Hepatocyte (in vitro differentiated cells): ENCODE measurements around the gene SBF2. TPM values are rescaled to one million over a fixed set of nuclear protein-coding genes. Genes with fewer than 3 reads are reported as not detected.

Experiments
- DNase-seq: peaks from one replicate; pipeline ENCODE4 v3.0.0-alpha.2; 2016; ENCODE audit warnings: low spot score
- H2AFZ ChIP-seq: fragments of 200-600 bp; sonication (generic); 2 replicates; pipeline ENCODE4 v1.6.0; 2016; ENCODE audit warnings: antibody characterized with exemption, mild to moderate bottlenecking
- H3K27ac ChIP-seq: fragments of 200-600 bp; sonication (generic); 2 replicates; pipeline ENCODE4 v1.5.1; 2016; ENCODE audit warnings: mild to moderate bottlenecking
- H3K27me3 ChIP-seq: fragments of 200-600 bp; sonication (generic); 2 replicates; pipeline ENCODE4 v1.6.1; 2016
- H3K36me3 ChIP-seq: fragments of 200-600 bp; sonication (generic); replicated peaks from 2 replicates; pipeline ENCODE4 v1.5.1; 2016; ENCODE audit warnings: low read depth; ENCODE audit not compliant: insufficient read depth
- H3K4me1 ChIP-seq: fragments of 200-600 bp; sonication (generic); 2 replicates; pipeline ENCODE4 v1.5.1; 2016; ENCODE audit warnings: mild to moderate bottlenecking, moderate library complexity; ENCODE audit not compliant: insufficient read depth
- H3K4me2 ChIP-seq: fragments of 200-600 bp; sonication (generic); 2 replicates; pipeline ENCODE4 v1.6.0; 2016
- H3K4me3 ChIP-seq: fragments of 200-600 bp; sonication (generic); 2 replicates; pipeline ENCODE4 v1.5.1; 2016; ENCODE audit warnings: mild to moderate bottlenecking
- H3K79me2 ChIP-seq: fragments of 200-600 bp; sonication (generic); 2 replicates; pipeline ENCODE4 v1.6.0; 2017; ENCODE audit warnings: mild to moderate bottlenecking
- H3K9me2 ChIP-seq: fragments of 200-600 bp; sonication (generic); replicated peaks from 2 replicates; pipeline ENCODE4 v1.6.0; 2017; ENCODE audit warnings: mild to moderate bottlenecking; ENCODE audit not compliant: insufficient read depth
- H3K9me3 ChIP-seq: fragments of 200-600 bp; sonication (generic); 2 replicates; pipeline ENCODE4 v1.5.1; 2016; ENCODE audit warnings: low read depth, mild to moderate bottlenecking
- H4K20me1 ChIP-seq: fragments of 200-600 bp; sonication (generic); 2 replicates; pipeline ENCODE4 v1.6.0; 2016; ENCODE audit warnings: mild to moderate bottlenecking; ENCODE audit not compliant: insufficient read depth, poor library complexity, severe bottlenecking
- CTCF ChIP-seq: fragments of 200-600 bp; sonication (generic); IDR thresholded peaks from 2 replicates; pipeline ENCODE4 v1.5.1; 2016; ENCODE audit warnings: antibody characterized with exemption, mild to moderate bottlenecking; ENCODE audit not compliant: poor library complexity
- EZH2 ChIP-seq: fragments of 200-600 bp; sonication (generic); IDR thresholded peaks from 2 replicates; pipeline ENCODE4 v1.6.1; 2016; ENCODE audit warnings: antibody characterized with exemption, mild to moderate bottlenecking, borderline replicate concordance
- EZH2phosphoT487 ChIP-seq: fragments of 200-600 bp; sonication (generic); IDR thresholded peaks from one replicate; pipeline ENCODE4 v1.6.1; 2018; ENCODE audit warnings: antibody characterized with exemption, mild to moderate bottlenecking, low read depth, moderate library complexity; ENCODE audit not compliant: unreplicated experiment, severe bottlenecking
- WGBS: methylation state at CpG from one replicate; pipeline ENCODE4 v1.1.6; 2016; ENCODE audit warnings: low lambda C conversion rate; ENCODE audit errors: missing lambda C conversion rate; 5-methylcytosine and 5-hydroxymethylcytosine counted together
- polyA plus RNA-seq: library from polyadenylated mRNA; unstranded; fragments of >200 nt; fragmentation: Nextera tagmentation; extraction: Ambion mirVana; gene quantifications from 2 replicates; pipeline ENCODE4 v1.2.1, GENCODE V29; 2016
- total RNA-seq: library from RNA; depleted of rRNA; stranded (reverse); fragments of >200 nt; gene quantifications from 2 replicates; pipeline ENCODE4 v1.2.3, GENCODE V29; 2014

Gene SBF2
- total and polyA plus RNA-seq, 2 experiments from 2014 or later, result 25.7 to 83.2 TPM

- DNase-seq, result no peak
- H3K27ac ChIP-seq, result no peak overlapping the region
- H4K20me1 ChIP-seq, result no peaks in the 10 kb centered on the region
- no peaks in the 10 kb centered on the region for H3K9me3 ChIP-seq
- no peaks in the 10 kb centered on the region for H3K4me1 ChIP-seq
- H3K36me3 ChIP-seq, result no peaks in the 10 kb centered on the region
- no peaks in the 10 kb centered on the region for H3K9me2 ChIP-seq
- H2AFZ ChIP-seq, result no peak overlapping the region
- no peak for TF ChIP-seq EZH2phosphoT487
- no peak for TF ChIP-seq CTCF
- no peak for TF ChIP-seq EZH2
- H3K27me3 ChIP-seq, result no peaks in the 10 kb centered on the region
- H3K79me2 ChIP-seq, result no peaks in the 10 kb centered on the region
- H3K4me3 ChIP-seq, result no peak overlapping the region
- no peak overlapping the region for H3K4me2 ChIP-seq
- WGBS, result 86% methylated on average over 3 of the region's 3 CpGs
These were observed 179.2 kb downstream of the SBF2 start for GRCh38 chr11:10114593-10115404.

GRCh38 chr11:10113852-10114251 is 180.2 kb downstream of the SBF2 start:
- no peak for DNase-seq
- TF ChIP-seq CTCF, result no peak
- no peak for TF ChIP-seq EZH2phosphoT487
- no peak for TF ChIP-seq EZH2
- no peak overlapping the region for H3K4me2 ChIP-seq
- no peak overlapping the region for H2AFZ ChIP-seq
- H3K27ac ChIP-seq, result no peak overlapping the region
- H4K20me1 ChIP-seq, result no peaks in the 10 kb centered on the region
- no peaks in the 10 kb centered on the region for H3K9me3 ChIP-seq
- no peaks in the 10 kb centered on the region for H3K4me1 ChIP-seq
- H3K27me3 ChIP-seq, result no peaks in the 10 kb centered on the region
- no peaks in the 10 kb centered on the region for H3K36me3 ChIP-seq
- no peaks in the 10 kb centered on the region for H3K9me2 ChIP-seq
- H3K79me2 ChIP-seq, result no peaks in the 10 kb centered on the region
- H3K4me3 ChIP-seq, result no peak overlapping the region

GRCh38 chr11:10109806-10110205 is 184.2 kb downstream of the SBF2 start:
- no peak for DNase-seq
- Histone ChIP-seq H3K36me3 (no peaks in the 10 kb centered on the region), H3K27me3 (no peaks in the 10 kb centered on the region), H3K4me3 (no peak overlapping the region), H3K27ac (no peak overlapping the region), H3K79me2 (no peaks in the 10 kb centered on the region), H3K9me2 (no peaks in the 10 kb centered on the region), H2AFZ (no peak overlapping the region), H3K4me1 (no peaks in the 10 kb centered on the region), H3K9me3 (no peaks in the 10 kb centered on the region), H4K20me1 (no peaks in the 10 kb centered on the region), H3K4me2 (no peak overlapping the region)
- 52% methylated on average over 1 of the region's 1 CpG for WGBS
- TF ChIP-seq EZH2, result no peak
- TF ChIP-seq EZH2phosphoT487, result no peak
- no peak for TF ChIP-seq CTCF
